OCI-LY3 (cell line): ENCODE results near the gene ARAP1.
A peak's percentile ranks its signal among the peaks of the same experiment; 100 is the strongest.

Experiments
- H2AFZ ChIP-seq: fragments of 200-600, 300-600 bp; shearing (Covaris generic); 2 replicates; pipeline ENCODE4 v1.6.0; 2014; ENCODE audit warnings: antibody characterized with exemption, low read depth, low read length
- H3K27ac ChIP-seq: fragments of 200-600, 300-600 bp; sonication (generic); 2 replicates; pipeline ENCODE4 v1.5.1; 2014; ENCODE audit warnings: mild to moderate bottlenecking, low read length, moderate library complexity, mixed read lengths
- H3K27me3 ChIP-seq: fragments of 200-600, 300-600 bp; sonication (generic); 2 replicates; pipeline ENCODE4 v1.6.1; 2014; ENCODE audit warnings: low read depth, low read length, mixed read lengths
- H3K36me3 ChIP-seq: fragments of 200-600, 300-600 bp; sonication (generic); replicated peaks from 2 replicates; pipeline ENCODE3; 2014; ENCODE audit warnings: low read depth, low read length, mixed read lengths
- H3K4me1 ChIP-seq: fragments of 300-600, 200-600 bp; sonication (generic); 2 replicates; pipeline ENCODE4 v1.6.1; 2014; ENCODE audit warnings: low read length, mixed read lengths
- H3K4me2 ChIP-seq: fragments of 200-600, 300-600 bp; sonication (generic); 2 replicates; pipeline ENCODE4 v1.6.1; 2014; ENCODE audit warnings: low read length, mixed read lengths
- H3K4me3 ChIP-seq: fragments of 300-600, 200-600 bp; sonication (generic); 2 replicates; pipeline ENCODE4 v1.5.1; 2014; ENCODE audit warnings: antibody characterized with exemption, mild to moderate bottlenecking, low read length, moderate library complexity
- H3K79me2 ChIP-seq: fragments of 300-600, 200-600 bp; shearing (Covaris generic); 2 replicates; pipeline ENCODE4 v1.6.1; 2014; ENCODE audit warnings: mild to moderate bottlenecking, low read length, mixed read lengths
- H3K9ac ChIP-seq: fragments of 300-600, 200-600 bp; shearing (Covaris generic); 2 replicates; pipeline ENCODE4 v1.6.0; 2014; ENCODE audit warnings: mild to moderate bottlenecking, low read length, moderate library complexity
- H3K9me3 ChIP-seq: fragments of 200-600, 300-600 bp; shearing (Covaris generic); 2 replicates; pipeline ENCODE4 v1.6.1; 2014; ENCODE audit warnings: low read length, mixed read lengths; ENCODE audit not compliant: insufficient read depth
- H4K20me1 ChIP-seq: fragments of 200-600, 300-600 bp; sonication (generic); 2 replicates; pipeline ENCODE4 v1.6.1; 2016; ENCODE audit warnings: low read length, mixed read lengths; ENCODE audit not compliant: insufficient read depth
- EZH2phosphoT487 ChIP-seq: fragments of 200-600 bp; shearing (Covaris generic); IDR thresholded peaks from 2 replicates; pipeline ENCODE4 v1.6.1; 2018; ENCODE audit warnings: antibody characterized with exemption, mixed run types, low read depth
- TF ChIP-seq, protein P1 (sequence below): fragments of 200-600, 300-600 bp; sonication (generic); IDR thresholded peaks from 2 replicates; pipeline ENCODE4 v1.5.1; 2014; ENCODE audit warnings: antibody characterized with exemption, low read length, low read depth

Gene ARAP1

DNA sequence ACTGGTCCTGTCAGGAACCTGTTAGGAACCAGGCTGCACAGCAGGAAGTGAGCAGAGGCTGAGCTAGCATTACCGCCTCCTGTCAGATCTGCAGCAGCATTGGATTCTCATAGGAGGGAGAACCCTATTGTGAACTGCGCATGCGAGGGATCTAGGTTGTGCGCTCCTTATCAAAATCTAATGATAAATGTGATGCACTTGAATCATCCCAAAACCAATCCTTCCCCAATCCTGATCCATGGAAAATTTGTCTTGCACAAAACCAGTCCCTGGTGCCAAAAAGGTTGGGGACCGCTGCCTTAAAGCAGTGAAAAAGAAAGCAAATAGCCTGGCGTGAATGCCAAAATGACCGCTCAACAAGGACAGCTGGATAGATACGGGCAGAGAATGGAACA is 1.9 kb upstream of the ARAP1 start:
- no peaks in the 10 kb centered on the region for H3K36me3 ChIP-seq
- H3K4me1 ChIP-seq = peaks cover 16% of the 10 kb centered on the region
- no peak overlapping the region for H3K9ac ChIP-seq
- TF ChIP-seq, protein P1, sequence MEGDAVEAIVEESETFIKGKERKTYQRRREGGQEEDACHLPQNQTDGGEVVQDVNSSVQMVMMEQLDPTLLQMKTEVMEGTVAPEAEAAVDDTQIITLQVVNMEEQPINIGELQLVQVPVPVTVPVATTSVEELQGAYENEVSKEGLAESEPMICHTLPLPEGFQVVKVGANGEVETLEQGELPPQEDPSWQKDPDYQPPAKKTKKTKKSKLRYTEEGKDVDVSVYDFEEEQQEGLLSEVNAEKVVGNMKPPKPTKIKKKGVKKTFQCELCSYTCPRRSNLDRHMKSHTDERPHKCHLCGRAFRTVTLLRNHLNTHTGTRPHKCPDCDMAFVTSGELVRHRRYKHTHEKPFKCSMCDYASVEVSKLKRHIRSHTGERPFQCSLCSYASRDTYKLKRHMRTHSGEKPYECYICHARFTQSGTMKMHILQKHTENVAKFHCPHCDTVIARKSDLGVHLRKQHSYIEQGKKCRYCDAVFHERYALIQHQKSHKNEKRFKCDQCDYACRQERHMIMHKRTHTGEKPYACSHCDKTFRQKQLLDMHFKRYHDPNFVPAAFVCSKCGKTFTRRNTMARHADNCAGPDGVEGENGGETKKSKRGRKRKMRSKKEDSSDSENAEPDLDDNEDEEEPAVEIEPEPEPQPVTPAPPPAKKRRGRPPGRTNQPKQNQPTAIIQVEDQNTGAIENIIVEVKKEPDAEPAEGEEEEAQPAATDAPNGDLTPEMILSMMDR = no peak
- no peak for TF ChIP-seq EZH2phosphoT487
- no peak overlapping the region for H3K4me2 ChIP-seq
- no peak overlapping the region for H3K27ac ChIP-seq
- H3K79me2 ChIP-seq = peaks cover 24% of the 10 kb centered on the region
- H4K20me1 ChIP-seq = no peaks in the 10 kb centered on the region
- H3K4me3 ChIP-seq = no peak overlapping the region
- H3K9me3 ChIP-seq = no peaks in the 10 kb centered on the region
- no peaks in the 10 kb centered on the region for H3K27me3 ChIP-seq
- no peak overlapping the region for H2AFZ ChIP-seq

DNA sequence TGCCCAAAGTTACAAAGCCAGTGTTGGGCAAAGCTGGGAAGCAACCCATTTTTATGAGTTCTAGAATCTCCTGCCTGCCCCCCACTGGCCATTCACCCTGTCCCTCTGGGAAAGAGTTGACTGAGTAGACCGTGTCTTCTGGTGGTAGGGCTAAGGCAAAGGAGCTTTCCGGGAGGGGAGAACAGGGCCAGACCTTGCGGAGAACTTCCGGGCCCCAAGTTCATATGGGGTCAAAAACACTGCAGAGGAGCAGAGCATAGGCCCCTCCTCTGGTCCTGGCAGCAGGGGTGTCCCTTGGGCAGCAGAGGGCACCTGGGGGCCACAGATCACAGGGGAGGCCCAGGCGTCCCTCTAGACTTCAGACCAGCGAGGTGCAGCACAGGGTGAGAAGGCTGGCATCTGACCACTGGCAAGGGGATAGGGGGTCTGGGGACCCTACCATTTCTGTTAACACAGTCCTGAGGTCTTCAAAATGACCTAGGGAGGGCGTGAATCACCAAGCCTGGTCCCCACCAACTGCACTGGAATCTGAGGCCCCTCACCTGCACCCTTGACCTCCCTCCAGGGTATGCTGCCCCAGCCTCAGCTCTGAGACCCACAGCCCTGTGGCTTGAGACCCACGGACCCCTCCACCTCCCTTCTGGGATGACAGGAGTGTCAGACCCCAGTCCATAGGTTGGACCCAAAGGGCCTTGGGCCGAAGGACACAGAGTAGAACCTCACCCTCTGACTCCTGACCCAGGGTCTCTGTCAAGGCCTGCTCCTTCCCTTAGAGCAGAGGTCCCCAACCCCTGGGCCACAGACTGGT is 1.3 kb upstream of the ARAP1 start:
- no peak overlapping the region for H3K9ac ChIP-seq
- no peaks in the 10 kb centered on the region for H3K9me3 ChIP-seq
- TF ChIP-seq, protein P1 = peak; percentile 27; the same call in 1 of the 2 replicates
- no peak for TF ChIP-seq EZH2phosphoT487
- no peak overlapping the region for H3K4me3 ChIP-seq
- H3K4me2 ChIP-seq = no peak overlapping the region
- H3K4me1 ChIP-seq = peaks cover 16% of the 10 kb centered on the region
- H2AFZ ChIP-seq = no peak overlapping the region
- H3K27me3 ChIP-seq = no peaks in the 10 kb centered on the region
- no peaks in the 10 kb centered on the region for H3K36me3 ChIP-seq
- no peak overlapping the region for H3K27ac ChIP-seq
- no peaks in the 10 kb centered on the region for H4K20me1 ChIP-seq
- peaks cover 24% of the 10 kb centered on the region for H3K79me2 ChIP-seq

DNA sequence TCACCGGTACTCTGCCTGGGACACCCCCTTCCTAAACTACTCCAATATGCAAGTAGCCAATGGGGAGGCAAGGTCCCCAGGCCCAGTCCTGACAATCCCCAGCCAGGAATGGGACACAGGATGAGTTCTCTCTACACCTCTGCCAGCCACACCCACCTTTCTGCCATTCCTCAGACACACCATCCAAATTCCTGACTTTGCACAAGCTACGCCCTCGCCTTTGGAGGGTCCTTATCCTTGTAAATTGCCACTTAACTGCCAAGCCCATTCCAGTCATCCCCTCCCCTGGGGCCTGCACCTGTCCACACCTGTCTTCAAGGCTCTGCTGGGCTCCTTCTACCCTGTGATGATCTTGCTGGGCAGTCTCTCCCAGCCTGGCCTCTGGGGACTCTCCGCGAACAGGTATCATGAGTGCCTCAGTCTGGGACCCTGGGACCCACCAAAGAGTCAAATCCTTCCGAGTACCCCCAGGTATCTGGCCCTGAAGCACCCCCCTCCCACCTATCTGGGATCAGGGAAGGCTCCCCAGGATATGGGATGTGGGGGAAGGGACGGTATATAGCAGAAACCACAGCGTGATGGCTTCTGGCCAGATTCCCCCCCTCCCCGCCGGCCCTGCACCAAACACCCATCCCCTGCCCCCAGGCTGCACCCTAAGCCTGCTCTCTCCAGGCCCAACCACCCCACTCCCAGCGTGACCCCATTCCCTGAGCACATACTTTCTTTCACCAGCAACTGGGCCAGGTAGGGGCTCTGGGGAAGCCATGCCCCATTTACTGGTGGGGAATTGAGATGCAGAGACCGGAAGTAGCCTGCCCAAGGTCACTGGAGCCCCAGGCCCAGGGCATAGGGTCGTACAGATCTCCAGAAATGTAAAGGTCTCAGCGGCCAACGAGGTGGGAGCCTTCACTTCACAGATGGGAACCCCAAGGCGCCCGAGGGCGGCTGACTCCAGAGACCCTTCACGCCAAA is 806 bp downstream of the ARAP1 start:
- H4K20me1 ChIP-seq = no peaks in the 10 kb centered on the region
- peak overlapping the region; percentile 96 for H3K4me2 ChIP-seq
- peak overlapping the region; percentile 74 for H3K9ac ChIP-seq
- H3K27ac ChIP-seq = peak overlapping the region; percentile 5
- peaks cover 16% of the 10 kb centered on the region for H3K4me1 ChIP-seq
- TF ChIP-seq, protein P1 = no peak
- no peak for TF ChIP-seq EZH2phosphoT487
- 0 out of 2 replicates have a peak overlapping the region, but pooled peaks have one; percentile 12 for H2AFZ ChIP-seq
- no peaks in the 10 kb centered on the region for H3K36me3 ChIP-seq
- H3K9me3 ChIP-seq = no peaks in the 10 kb centered on the region
- H3K4me3 ChIP-seq = peak overlapping the region; percentile 82
- no peaks in the 10 kb centered on the region for H3K27me3 ChIP-seq
- peaks cover 24% of the 10 kb centered on the region for H3K79me2 ChIP-seq
